MM.1S (cell line): Measurements from ENCODE around the gene HIPK2.

Experiments used
- DNase-seq: peaks from one replicate; pipeline ENCODE4 v3.0.0-alpha.2; 2015
- H2AFZ ChIP-seq: fragments of 300-600 bp; sonication (generic); 2 replicates; pipeline ENCODE4 v1.6.0; 2016; ENCODE audit warnings: antibody characterized with exemption, low read length
- H3F3A ChIP-seq: fragments of 300-600 bp; sonication (generic); 2 replicates; pipeline ENCODE4 v1.6.1; 2016; ENCODE audit warnings: mild to moderate bottlenecking, antibody characterized with exemption, low read length, moderate library complexity, mixed read lengths; ENCODE audit not compliant: insufficient read depth
- H3K27ac ChIP-seq: fragments of 300-600 bp; sonication (generic); 2 replicates; pipeline ENCODE4 v1.5.1; 2016; ENCODE audit warnings: mild to moderate bottlenecking, low read length
- H3K27me3 ChIP-seq: fragments of 300-600 bp; sonication (generic); replicated peaks from 2 replicates; pipeline ENCODE4 v1.6.0; 2016; ENCODE audit warnings: low read length; ENCODE audit not compliant: insufficient read depth
- H3K36me3 ChIP-seq: fragments of 300-600 bp; sonication (generic); replicated peaks from 2 replicates; pipeline ENCODE4 v1.6.1; 2016; ENCODE audit warnings: mild to moderate bottlenecking, low read length, mixed read lengths; ENCODE audit not compliant: insufficient read depth
- H3K4me1 ChIP-seq: fragments of 300-600 bp; sonication (generic); 2 replicates; pipeline ENCODE4 v1.6.1; 2016; ENCODE audit warnings: low read length, mixed read lengths
- H3K4me2 ChIP-seq: fragments of 300-600 bp; sonication (generic); 2 replicates; pipeline ENCODE4 v1.6.0; 2016; ENCODE audit warnings: low read depth, low read length
- H3K4me3 ChIP-seq: fragments of 300-600 bp; sonication (generic); 2 replicates; pipeline ENCODE4 v1.5.1; 2016; ENCODE audit warnings: low read length, mixed read lengths
- H3K79me2 ChIP-seq: fragments of 300-600 bp; sonication (generic); 2 replicates; pipeline ENCODE4 v1.6.1; 2016; ENCODE audit warnings: mixed run types, low read length, mixed read lengths
- H3K9ac ChIP-seq: fragments of 300-600 bp; sonication (generic); 2 replicates; pipeline ENCODE4 v1.6.1; 2016; ENCODE audit warnings: low read length, mixed read lengths
- H3K9me2 ChIP-seq: fragments of 300-600 bp; sonication (generic); replicated peaks from 2 replicates; pipeline ENCODE4 v1.6.1; 2016; ENCODE audit warnings: mild to moderate bottlenecking, low read length, mixed read lengths; ENCODE audit not compliant: insufficient read depth
- H3K9me3 ChIP-seq: fragments of 300-600 bp; sonication (generic); replicated peaks from 2 replicates; pipeline ENCODE4 v1.6.1; 2016; ENCODE audit warnings: mild to moderate bottlenecking, low read length, mixed read lengths; ENCODE audit not compliant: insufficient read depth
- H4K20me1 ChIP-seq: fragments of 300-600 bp; sonication (generic); 2 replicates; pipeline ENCODE4 v1.6.1; 2016; ENCODE audit warnings: mild to moderate bottlenecking, low read length, moderate library complexity, mixed read lengths; ENCODE audit not compliant: insufficient read depth
- EZH2 ChIP-seq: fragments of 300-600 bp; sonication (generic); optimal IDR thresholded peaks from 2 replicates; pipeline ENCODE3; 2017; ENCODE audit warnings: low read depth, mild to moderate bottlenecking, antibody characterized with exemption, low read length, mixed read lengths
- EZH2phosphoT487 ChIP-seq: fragments of 300-600 bp; sonication (generic); IDR thresholded peaks from 2 replicates; pipeline ENCODE4 v1.6.1; 2018; ENCODE audit warnings: antibody characterized with exemption, low read length
- TF ChIP-seq, protein P1 (sequence below): fragments of 300-600 bp; sonication (generic); IDR thresholded peaks from 2 replicates; pipeline ENCODE4 v1.5.1; 2016; ENCODE audit warnings: antibody characterized with exemption, low read length, mixed read lengths

The HIPK2 gene

DNA sequence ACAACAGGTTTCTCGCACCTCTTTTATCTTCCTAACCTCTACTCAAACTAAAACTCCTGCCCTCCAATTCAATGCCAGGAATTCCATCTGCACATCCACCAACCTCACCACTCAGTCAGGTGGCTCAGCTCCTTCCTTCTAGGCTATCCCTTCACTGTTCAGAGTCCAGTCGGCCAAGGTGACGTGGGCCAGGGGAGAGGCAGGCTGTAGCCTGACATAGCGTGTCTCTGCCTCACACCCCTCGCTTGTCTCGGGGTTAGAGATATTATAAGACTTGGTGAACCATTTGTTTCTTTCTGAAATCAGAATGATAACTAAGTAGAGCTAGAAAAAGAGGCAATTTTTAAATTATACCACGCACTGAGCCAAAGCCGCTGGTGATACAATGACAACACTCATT is 31.1 kb downstream of the HIPK2 start:
- H3K4me1 ChIP-seq, result no peaks in the 10 kb centered on the region
- H3K36me3 ChIP-seq, result no peaks in the 10 kb centered on the region
- H3F3A ChIP-seq, result no peaks in the 10 kb centered on the region
- no peak overlapping the region for H3K4me3 ChIP-seq
- TF ChIP-seq, protein P1, sequence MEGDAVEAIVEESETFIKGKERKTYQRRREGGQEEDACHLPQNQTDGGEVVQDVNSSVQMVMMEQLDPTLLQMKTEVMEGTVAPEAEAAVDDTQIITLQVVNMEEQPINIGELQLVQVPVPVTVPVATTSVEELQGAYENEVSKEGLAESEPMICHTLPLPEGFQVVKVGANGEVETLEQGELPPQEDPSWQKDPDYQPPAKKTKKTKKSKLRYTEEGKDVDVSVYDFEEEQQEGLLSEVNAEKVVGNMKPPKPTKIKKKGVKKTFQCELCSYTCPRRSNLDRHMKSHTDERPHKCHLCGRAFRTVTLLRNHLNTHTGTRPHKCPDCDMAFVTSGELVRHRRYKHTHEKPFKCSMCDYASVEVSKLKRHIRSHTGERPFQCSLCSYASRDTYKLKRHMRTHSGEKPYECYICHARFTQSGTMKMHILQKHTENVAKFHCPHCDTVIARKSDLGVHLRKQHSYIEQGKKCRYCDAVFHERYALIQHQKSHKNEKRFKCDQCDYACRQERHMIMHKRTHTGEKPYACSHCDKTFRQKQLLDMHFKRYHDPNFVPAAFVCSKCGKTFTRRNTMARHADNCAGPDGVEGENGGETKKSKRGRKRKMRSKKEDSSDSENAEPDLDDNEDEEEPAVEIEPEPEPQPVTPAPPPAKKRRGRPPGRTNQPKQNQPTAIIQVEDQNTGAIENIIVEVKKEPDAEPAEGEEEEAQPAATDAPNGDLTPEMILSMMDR, result no peak
- no peak for TF ChIP-seq EZH2
- TF ChIP-seq EZH2phosphoT487, result no peak
- no peaks in the 10 kb centered on the region; the same call in 1 of the 2 replicates for H4K20me1 ChIP-seq
- no peak overlapping the region for H3K27ac ChIP-seq
- DNase-seq, result no peak
- H3K9ac ChIP-seq, result no peak overlapping the region
- H3K9me3 ChIP-seq, result no peaks in the 10 kb centered on the region
- no peaks in the 10 kb centered on the region for H3K27me3 ChIP-seq
- no peak overlapping the region for H3K4me2 ChIP-seq
- peaks cover 97% of the 10 kb centered on the region for H3K79me2 ChIP-seq
- H2AFZ ChIP-seq, result no peak overlapping the region
- no peaks in the 10 kb centered on the region for H3K9me2 ChIP-seq

DNA sequence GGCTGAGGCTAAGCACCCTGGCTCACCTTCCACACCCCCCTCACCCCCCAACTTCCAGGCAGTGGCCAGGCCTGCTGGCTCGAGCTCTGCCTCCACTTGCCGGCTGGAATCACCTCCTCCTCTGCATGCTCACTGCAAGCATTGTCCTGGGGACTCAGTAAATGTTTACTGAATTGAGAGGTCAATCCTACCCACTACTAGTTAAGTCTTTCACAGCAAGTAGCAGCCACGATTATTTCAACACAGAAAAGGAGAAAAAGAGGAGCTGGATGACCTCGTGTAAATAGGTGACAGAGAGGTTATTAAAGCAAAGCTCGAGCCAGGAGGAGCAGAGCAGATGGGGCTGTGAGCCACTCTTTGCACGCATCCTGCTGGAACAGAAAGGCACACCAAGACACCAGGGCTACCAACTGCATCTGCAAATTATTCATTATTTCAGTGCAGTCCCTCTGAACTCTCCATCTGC is 32.1 kb downstream of the HIPK2 start:
- H3K27ac ChIP-seq, result no peak overlapping the region
- no peak for TF ChIP-seq EZH2
- TF ChIP-seq, protein P1, result no peak
- no peak for TF ChIP-seq EZH2phosphoT487
- H3K9ac ChIP-seq, result no peak overlapping the region
- no peaks in the 10 kb centered on the region for H3K27me3 ChIP-seq
- peaks cover 100% of the 10 kb centered on the region for H3K79me2 ChIP-seq
- no peaks in the 10 kb centered on the region for H3K36me3 ChIP-seq
- H3K4me3 ChIP-seq, result no peak overlapping the region
- H3K4me2 ChIP-seq, result no peak overlapping the region
- no peaks in the 10 kb centered on the region; the same call in 1 of the 2 replicates for H4K20me1 ChIP-seq
- H3F3A ChIP-seq, result no peaks in the 10 kb centered on the region
- no peaks in the 10 kb centered on the region for H3K9me3 ChIP-seq
- no peaks in the 10 kb centered on the region for H3K4me1 ChIP-seq
- DNase-seq, result no peak
- no peaks in the 10 kb centered on the region for H3K9me2 ChIP-seq
- H2AFZ ChIP-seq, result no peak overlapping the region

DNA sequence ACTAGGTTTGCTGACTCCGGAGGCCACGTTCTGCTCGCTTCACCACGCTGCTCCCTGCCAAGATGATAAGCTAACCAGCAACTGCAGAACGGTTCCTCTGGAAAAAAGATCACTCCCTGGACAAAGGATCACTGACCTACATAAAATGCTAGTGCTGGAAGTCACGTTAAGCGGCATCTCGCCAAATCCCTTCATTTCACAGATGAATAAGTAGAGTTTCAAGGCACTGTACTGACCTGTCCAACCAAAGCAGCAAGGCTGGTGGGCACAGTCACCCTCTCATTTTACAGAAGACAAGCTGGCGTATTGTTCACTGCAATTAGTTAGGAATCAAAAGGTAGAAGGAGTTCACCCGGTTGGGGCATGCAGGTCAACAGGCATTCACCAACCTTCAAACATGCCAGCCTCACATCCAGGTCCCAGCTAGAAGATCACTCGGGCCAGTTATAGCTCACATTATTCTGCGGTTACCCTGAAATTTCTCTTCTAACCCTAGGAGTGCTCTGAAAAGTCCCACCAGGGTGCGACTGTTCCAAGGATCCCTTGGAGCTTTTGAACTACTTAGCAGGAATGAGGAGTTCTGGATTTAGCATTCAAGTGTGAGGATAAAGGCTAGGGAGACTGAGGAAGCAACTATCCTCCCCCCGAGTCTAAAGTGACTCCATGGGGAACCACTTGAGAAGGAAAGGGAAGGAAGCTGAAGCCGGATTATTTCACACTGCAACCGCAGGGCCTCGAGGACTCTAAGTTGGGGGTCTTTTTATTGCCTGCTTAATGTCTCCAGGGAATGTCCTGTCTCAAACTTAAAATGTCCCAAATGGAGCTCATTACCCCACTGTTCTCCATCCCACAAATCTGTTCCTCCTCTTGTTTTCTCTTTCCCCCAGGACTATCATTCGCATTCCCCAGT is 32.8 kb downstream of the HIPK2 start:
- Histone ChIP-seq H3K9me3 (no peaks in the 10 kb centered on the region), H4K20me1 (no peaks in the 10 kb centered on the region; the same call in 1 of the 2 replicates), H2AFZ (no peak overlapping the region), H3F3A (no peaks in the 10 kb centered on the region), H3K9ac (no peak overlapping the region), H3K27me3 (no peaks in the 10 kb centered on the region), H3K27ac (no peak overlapping the region), H3K4me1 (no peaks in the 10 kb centered on the region), H3K36me3 (no peaks in the 10 kb centered on the region), H3K79me2 (peaks cover 99% of the 10 kb centered on the region), H3K9me2 (no peaks in the 10 kb centered on the region), H3K4me2 (no peak overlapping the region), H3K4me3 (no peak overlapping the region)
- DNase-seq, result no peak
- TF ChIP-seq EZH2 (no peak), EZH2phosphoT487 (no peak)
- TF ChIP-seq, protein P1, result no peak
